ENCODE data around the gene ZNF8.

The ZNF8 gene

GRCh38 chr19:58277197-58277596, 1.6 kb upstream of the ZNF8 start:
- 98% methylated on average over 7 of the region's 7 CpGs for WGBS (ENCODE audit: insufficient coverage)
- Histone ChIP-seq H3K27me3 (replicated peaks in 2 of 5; ENCODE audit: control insufficient read depth in 4 of 5, insufficient read depth in 5 of 5, low read length in 4 of 5) (no peaks in the 10 kb centered on the region), H3K4me1 (ENCODE audit: control extremely low read depth in 1 of 4, control insufficient read depth in 4 of 4, insufficient read depth in 4 of 4, low read length in 3 of 4) (peaks cover 0 to 20% (median 7%) of the 10 kb centered on the region in 4 experiments), H3K27ac (ENCODE audit: insufficient read depth in 1 of 2, low read depth in 1 of 2, low read length in 2 of 2, poor library complexity in 1 of 2, severe bottlenecking in 2 of 2) (no peak overlapping the region), H3K36me3 (ENCODE audit: control insufficient read depth in 4 of 4, insufficient read depth in 4 of 4, low read length in 3 of 4) (peaks cover 17 to 51% (median 30%) of the 10 kb centered on the region in 4 experiments), H3K4me3 (ENCODE audit: control insufficient read depth in 1 of 7, extremely low read depth in 1 of 7, insufficient read depth in 4 of 7, low read depth in 2 of 7, low read length in 6 of 7) (no peak overlapping the region), H3K9me3 (ENCODE audit: control extremely low read depth in 1 of 5, control insufficient read depth in 4 of 5, insufficient read depth in 2 of 5, low read depth in 1 of 5, low read length in 4 of 5) (peaks cover 3 to 46% (median 36%) of the 10 kb centered on the region in 5 experiments)
- DNase-seq, result no peak
- CTCF ChIA-PET, result no interaction called here
- POLR2A ChIA-PET, result no interaction called here

- ChIA-PET POLR2A (interaction anchor here (1.0 to 2.0 kb wide), 3 partner anchors 9 to 28 kb away, joined by 3 to 9 read pairs (median 4); no protein-coding TSS in a partner anchor), CTCF (no interaction called here)
- Histone ChIP-seq H3K9me3 (ENCODE audit: control extremely low read depth in 1 of 5, control insufficient read depth in 4 of 5, insufficient read depth in 2 of 5, low read depth in 1 of 5, low read length in 4 of 5) (peaks cover 3 to 46% (median 32%) of the 10 kb centered on the region in 5 experiments), H3K4me1 (ENCODE audit: control extremely low read depth in 1 of 4, control insufficient read depth in 4 of 4, insufficient read depth in 4 of 4, low read length in 3 of 4) (peaks cover 0 to 20% (median 7%) of the 10 kb centered on the region in 4 experiments), H3K4me3 (ENCODE audit: control insufficient read depth in 1 of 7, extremely low read depth in 1 of 7, insufficient read depth in 4 of 7, low read depth in 2 of 7, low read length in 6 of 7) (peak overlapping the region; percentile 88 to 95 (median 90)), H3K27me3 (replicated peaks in 2 of 5; ENCODE audit: control insufficient read depth in 4 of 5, insufficient read depth in 5 of 5, low read length in 4 of 5) (no peaks in the 10 kb centered on the region), H3K27ac (ENCODE audit: insufficient read depth in 1 of 2, low read depth in 1 of 2, low read length in 2 of 2, poor library complexity in 1 of 2, severe bottlenecking in 2 of 2) (peak overlapping the region; percentile 72 to 94), H3K36me3 (ENCODE audit: control insufficient read depth in 4 of 4, insufficient read depth in 4 of 4, low read length in 3 of 4) (peaks cover 14 to 52% (median 30%) of the 10 kb centered on the region in 4 experiments)
- WGBS (ENCODE audit: insufficient coverage), result 47% methylated on average over 22 of the region's 25 CpGs
- DNase-seq, result no peak
These were observed 811 bp upstream of the ZNF8 start for GRCh38 chr19:58277748-58278540.

GRCh38 chr19:58279042-58279924, 528 bp downstream of the ZNF8 start:
- Histone ChIP-seq H3K27ac (ENCODE audit: insufficient read depth in 1 of 2, low read depth in 1 of 2, low read length in 2 of 2, poor library complexity in 1 of 2, severe bottlenecking in 2 of 2) (peak overlapping the region; percentile 84 to 94), H3K36me3 (ENCODE audit: control insufficient read depth in 4 of 4, insufficient read depth in 4 of 4, low read length in 3 of 4) (peaks cover 17 to 53% (median 34%) of the 10 kb centered on the region in 4 experiments), H3K27me3 (replicated peaks in 2 of 5; ENCODE audit: control insufficient read depth in 4 of 5, insufficient read depth in 5 of 5, low read length in 4 of 5) (no peaks in the 10 kb centered on the region), H3K4me3 (ENCODE audit: control insufficient read depth in 1 of 7, extremely low read depth in 1 of 7, insufficient read depth in 4 of 7, low read depth in 2 of 7, low read length in 6 of 7) (peak overlapping the region; percentile 60 to 95 (median 90)), H3K9me3 (ENCODE audit: control extremely low read depth in 1 of 5, control insufficient read depth in 4 of 5, insufficient read depth in 2 of 5, low read depth in 1 of 5, low read length in 4 of 5) (peaks cover 3 to 56% (median 43%) of the 10 kb centered on the region in 5 experiments), H3K4me1 (ENCODE audit: control extremely low read depth in 1 of 4, control insufficient read depth in 4 of 4, insufficient read depth in 4 of 4, low read length in 3 of 4) (peaks cover 0 to 20% (median 7%) of the 10 kb centered on the region in 4 experiments)
- CTCF ChIA-PET, result no interaction called here
- 4% methylated on average over 41 of the region's 60 CpGs for WGBS (ENCODE audit: insufficient coverage)
- POLR2A ChIA-PET, result interaction anchor here (1.0 to 2.0 kb wide), 2 partner anchors 10 to 22 kb away, joined by 3 to 9 read pairs; no protein-coding TSS in a partner anchor
- DNase-seq, result peak; percentile 69 to 86 (median 80)

GRCh38 chr19:58279925-58280316, 1.2 kb downstream of the ZNF8 start:
- POLR2A ChIA-PET, result interaction anchor here (2.0 kb wide), 1 partner anchor 11 kb away, joined by 9 read pairs; no protein-coding TSS in a partner anchor
- 81% methylated on average over 4 of the region's 4 CpGs for WGBS (ENCODE audit: insufficient coverage)
- DNase-seq, result no peak
- Histone ChIP-seq H3K27me3 (replicated peaks in 2 of 5; ENCODE audit: control insufficient read depth in 4 of 5, insufficient read depth in 5 of 5, low read length in 4 of 5) (no peaks in the 10 kb centered on the region), H3K4me3 (ENCODE audit: control insufficient read depth in 1 of 7, extremely low read depth in 1 of 7, insufficient read depth in 4 of 7, low read depth in 2 of 7, low read length in 6 of 7) (peak overlapping the region in 6 of 7 experiments; percentile 60 to 95 (median 92)), H3K9me3 (ENCODE audit: control extremely low read depth in 1 of 5, control insufficient read depth in 4 of 5, insufficient read depth in 2 of 5, low read depth in 1 of 5, low read length in 4 of 5) (peaks cover 3 to 52% (median 49%) of the 10 kb centered on the region in 5 experiments), H3K4me1 (ENCODE audit: control extremely low read depth in 1 of 4, control insufficient read depth in 4 of 4, insufficient read depth in 4 of 4, low read length in 3 of 4) (peaks cover 0 to 20% (median 7%) of the 10 kb centered on the region in 4 experiments), H3K36me3 (ENCODE audit: control insufficient read depth in 4 of 4, insufficient read depth in 4 of 4, low read length in 3 of 4) (peaks cover 22 to 53% (median 35%) of the 10 kb centered on the region in 4 experiments), H3K27ac (ENCODE audit: insufficient read depth in 1 of 2, low read depth in 1 of 2, low read length in 2 of 2, poor library complexity in 1 of 2, severe bottlenecking in 2 of 2) (peak overlapping the region in 1 of 2 experiments; percentile 94)
- CTCF ChIA-PET, result no interaction called here

GRCh38 chr19:58284199-58284598, 5.4 kb downstream of the ZNF8 start:
- peaks cover 0 to 13% (median 6%) of the 10 kb centered on the region in 4 experiments for H3K4me1 ChIP-seq (ENCODE audit: control extremely low read depth in 1 of 4, control insufficient read depth in 4 of 4, insufficient read depth in 4 of 4, low read length in 3 of 4)
- peaks cover 15 to 79% (median 70%) of the 10 kb centered on the region in 5 experiments for H3K9me3 ChIP-seq (ENCODE audit: control extremely low read depth in 1 of 5, control insufficient read depth in 4 of 5, insufficient read depth in 2 of 5, low read depth in 1 of 5, low read length in 4 of 5)
- 92% methylated on average over 5 of the region's 7 CpGs for WGBS (ENCODE audit: insufficient coverage)
- DNase-seq, result no peak
- ChIA-PET CTCF (no interaction called here), POLR2A (no interaction called here)
- no peak overlapping the region for H3K4me3 ChIP-seq (ENCODE audit: control insufficient read depth in 1 of 7, extremely low read depth in 1 of 7, insufficient read depth in 4 of 7, low read depth in 2 of 7, low read length in 6 of 7)
- H3K27ac ChIP-seq (ENCODE audit: insufficient read depth in 1 of 2, low read depth in 1 of 2, low read length in 2 of 2, poor library complexity in 1 of 2, severe bottlenecking in 2 of 2), result no peak overlapping the region
- no peaks in the 10 kb centered on the region for H3K27me3 ChIP-seq (replicated peaks in 2 of 5; ENCODE audit: control insufficient read depth in 4 of 5, insufficient read depth in 5 of 5, low read length in 4 of 5)
- H3K36me3 ChIP-seq (ENCODE audit: control insufficient read depth in 4 of 4, insufficient read depth in 4 of 4, low read length in 3 of 4), result peaks cover 48 to 87% (median 63%) of the 10 kb centered on the region in 4 experiments

GRCh38 chr19:58291943-58292342, 13.2 kb downstream of the ZNF8 start:
- H3K9me3 ChIP-seq (ENCODE audit: control extremely low read depth in 1 of 5, control insufficient read depth in 4 of 5, insufficient read depth in 2 of 5, low read depth in 1 of 5, low read length in 4 of 5), result peaks cover 13 to 94% (median 87%) of the 10 kb centered on the region in 5 experiments
- ChIA-PET POLR2A (no interaction called here), CTCF (no interaction called here)
- peaks cover 61 to 97% (median 85%) of the 10 kb centered on the region in 4 experiments for H3K36me3 ChIP-seq (ENCODE audit: control insufficient read depth in 4 of 4, insufficient read depth in 4 of 4, low read length in 3 of 4)
- H3K4me1 ChIP-seq (ENCODE audit: control extremely low read depth in 1 of 4, control insufficient read depth in 4 of 4, insufficient read depth in 4 of 4, low read length in 3 of 4), result no peaks in the 10 kb centered on the region
- H3K4me3 ChIP-seq (ENCODE audit: control insufficient read depth in 1 of 7, extremely low read depth in 1 of 7, insufficient read depth in 4 of 7, low read depth in 2 of 7, low read length in 6 of 7), result no peak overlapping the region
- H3K27me3 ChIP-seq (replicated peaks in 2 of 5; ENCODE audit: control insufficient read depth in 4 of 5, insufficient read depth in 5 of 5, low read length in 4 of 5), result no peaks in the 10 kb centered on the region
- no peak overlapping the region for H3K27ac ChIP-seq (ENCODE audit: insufficient read depth in 1 of 2, low read depth in 1 of 2, low read length in 2 of 2, poor library complexity in 1 of 2, severe bottlenecking in 2 of 2)
- 100% methylated on average over 7 of the region's 7 CpGs for WGBS (ENCODE audit: insufficient coverage)
- DNase-seq, result no peak
